HG02610 (cell line): ENCODE measurements around the gene MAML3.

Experiments
- ATAC-seq: cut with Tn5 transposase; IDR thresholded peaks from one replicate; pipeline ENCODE4 v1.9.1; 2021; ENCODE audit warnings: mild to moderate bottlenecking, moderate library complexity; ENCODE audit not compliant: unreplicated experiment

Gene MAML3

DNA sequence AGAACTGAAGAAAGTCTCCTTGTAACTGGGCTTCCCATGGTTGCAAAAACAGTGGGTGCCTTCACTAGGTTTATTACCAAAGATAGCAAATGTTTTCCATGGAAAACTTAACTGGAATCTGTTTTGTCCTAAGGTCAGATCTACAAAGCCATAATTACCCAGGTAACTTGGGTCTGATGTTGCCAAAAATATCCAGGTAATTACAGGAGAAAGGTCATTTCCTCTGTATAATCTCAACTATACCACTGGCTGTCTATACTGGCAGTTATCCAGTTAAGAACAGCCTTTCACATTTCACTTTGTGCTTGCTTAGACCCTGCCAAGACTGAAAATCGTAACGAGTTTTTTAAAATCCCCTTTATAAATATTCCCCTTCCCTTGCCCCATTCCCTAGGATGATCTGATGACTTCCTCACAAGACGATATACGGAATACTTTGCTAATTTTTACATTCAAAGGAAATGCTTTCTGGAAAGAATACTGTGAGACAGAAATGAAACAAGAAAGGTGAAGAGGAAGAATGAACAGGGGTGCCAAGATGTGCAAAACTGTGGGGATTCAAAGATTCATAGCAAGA lies 105.5 kb downstream of the MAML3 start:
- no peak for ATAC-seq

DNA sequence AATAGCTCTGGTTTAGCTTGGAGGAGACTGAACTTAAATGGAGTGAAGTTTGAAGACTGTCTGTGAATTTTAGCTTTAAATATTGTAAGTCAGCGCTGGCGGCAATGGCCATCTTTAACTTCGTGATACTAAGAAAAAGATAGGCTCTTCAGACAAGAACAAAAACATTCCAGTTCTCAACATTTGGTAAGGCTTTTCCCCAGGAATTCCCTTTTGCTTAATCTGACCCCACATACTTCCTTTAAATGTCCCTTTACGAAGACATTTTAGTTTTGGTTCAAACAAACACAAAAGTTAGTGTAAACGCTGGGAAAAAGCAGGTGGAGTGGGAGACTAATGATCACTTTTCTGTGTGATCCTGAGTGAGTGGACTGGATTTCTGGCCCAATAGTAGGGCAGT lies 106.2 kb downstream of the MAML3 start:
- no peak for ATAC-seq

DNA sequence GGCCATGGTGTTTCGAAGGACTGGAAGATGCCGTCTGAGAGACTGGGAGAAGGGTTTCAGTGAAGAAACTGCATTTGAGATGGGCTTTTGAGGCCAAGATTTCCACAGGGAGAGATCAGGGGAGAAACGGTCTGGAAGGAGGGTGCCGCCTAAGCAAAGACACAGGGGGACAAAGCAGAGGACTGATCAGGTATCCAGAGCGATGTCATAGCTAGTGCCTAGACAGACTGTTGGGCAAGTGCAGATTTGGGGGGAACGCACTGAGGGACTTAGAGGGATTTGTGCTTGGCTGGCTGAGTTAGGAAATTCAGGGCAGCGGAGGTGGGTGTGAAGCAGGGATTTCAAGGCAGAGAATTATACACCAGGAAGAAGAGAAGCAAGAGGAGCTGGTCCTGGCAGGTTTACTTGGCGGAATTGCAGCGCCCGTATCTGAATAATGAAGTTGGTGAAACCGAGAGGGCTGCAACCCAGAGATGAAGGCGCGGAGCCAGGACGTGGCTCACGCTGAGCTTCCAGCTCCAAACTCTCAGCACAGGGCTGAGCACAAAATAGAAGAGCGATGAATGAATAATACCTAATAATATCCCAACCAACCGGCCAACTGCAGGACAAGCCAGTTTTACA lies 106.9 kb downstream of the MAML3 start:
- no peak for ATAC-seq

DNA sequence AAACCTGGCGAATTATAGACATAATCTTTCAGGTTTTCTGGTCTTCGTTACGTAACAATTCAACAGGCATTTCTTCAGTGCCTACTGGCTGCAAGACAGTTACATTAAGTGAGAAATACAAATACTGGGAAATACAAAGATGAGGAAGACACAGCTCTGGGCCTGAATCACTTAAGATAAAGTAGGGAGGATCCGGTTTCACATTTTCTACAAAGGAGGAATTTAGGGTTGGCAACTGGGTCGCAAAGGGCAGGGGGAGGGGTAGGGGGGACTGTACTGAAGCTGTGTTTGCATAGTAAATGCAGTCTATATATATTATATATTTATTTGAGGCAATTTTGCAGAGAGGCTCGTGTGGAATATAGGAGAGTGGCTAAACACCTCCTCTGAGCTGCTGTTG lies 107.4 kb downstream of the MAML3 start:
- ATAC-seq, result no peak

DNA sequence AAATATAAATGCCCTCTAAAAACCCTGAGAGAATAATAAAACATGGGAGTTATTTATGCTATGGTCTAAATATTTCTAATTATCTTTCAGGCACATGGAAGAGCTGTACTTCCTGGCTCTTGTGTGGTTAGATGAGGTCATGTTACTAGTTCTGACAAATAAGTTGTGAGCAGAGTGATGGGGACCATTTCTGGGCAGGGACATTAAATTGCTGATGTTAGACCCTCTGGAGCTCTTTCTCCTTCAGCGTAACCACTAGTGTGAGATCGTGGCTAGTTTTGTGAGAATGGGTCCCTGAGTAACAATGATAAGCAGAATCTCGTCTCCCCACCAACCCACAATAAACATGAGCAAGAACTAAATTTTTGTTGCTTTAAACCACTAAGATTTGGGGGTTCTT lies 108.0 kb downstream of the MAML3 start:
- no peak for ATAC-seq

DNA sequence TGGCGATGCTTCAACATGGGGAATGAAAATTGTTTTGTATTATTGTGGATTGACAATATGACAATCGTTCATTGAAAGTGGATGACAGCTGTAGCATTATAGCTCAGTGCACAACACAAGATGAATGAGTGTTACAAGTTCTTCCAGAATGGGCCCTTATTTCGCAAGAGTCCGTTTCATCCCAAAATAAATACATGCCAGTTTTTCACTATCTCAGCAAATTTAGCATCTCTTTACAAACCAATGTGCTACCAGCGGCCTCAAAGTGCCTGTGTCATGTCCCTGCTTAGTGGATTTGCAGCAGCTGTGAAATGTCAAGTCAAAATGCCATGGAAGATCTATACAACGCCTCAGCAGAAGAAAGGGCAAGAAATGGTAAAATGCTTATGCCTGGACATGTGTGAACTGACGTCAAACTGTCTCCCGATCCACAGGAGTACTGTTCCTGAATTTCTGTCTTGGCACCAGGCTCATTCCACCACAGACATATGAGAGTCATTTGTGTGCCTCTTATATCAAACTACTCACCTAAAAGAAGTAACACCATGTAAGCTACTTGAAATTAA lies 109.6 kb downstream of the MAML3 start:
- ATAC-seq, result no peak

DNA sequence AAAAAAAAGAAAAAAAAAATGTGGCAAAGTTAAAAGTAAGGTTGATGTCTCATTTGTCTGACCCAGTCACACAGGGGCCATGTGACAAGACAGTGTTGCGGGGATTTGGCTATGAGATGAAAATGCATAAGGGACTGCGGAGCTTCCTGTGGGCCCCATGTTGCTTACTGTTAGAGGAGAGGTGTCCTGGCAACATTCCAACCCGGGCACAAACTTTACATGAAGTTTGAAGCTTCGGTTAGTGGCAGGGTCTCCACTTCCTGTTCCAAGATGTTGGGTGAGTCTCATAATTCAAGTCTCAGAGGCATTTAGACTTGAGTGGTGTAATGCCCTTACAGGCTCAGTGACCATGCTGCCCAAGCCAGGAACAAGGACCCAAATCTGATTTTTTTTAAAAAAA lies 111.3 kb downstream of the MAML3 start:
- no peak for ATAC-seq

DNA sequence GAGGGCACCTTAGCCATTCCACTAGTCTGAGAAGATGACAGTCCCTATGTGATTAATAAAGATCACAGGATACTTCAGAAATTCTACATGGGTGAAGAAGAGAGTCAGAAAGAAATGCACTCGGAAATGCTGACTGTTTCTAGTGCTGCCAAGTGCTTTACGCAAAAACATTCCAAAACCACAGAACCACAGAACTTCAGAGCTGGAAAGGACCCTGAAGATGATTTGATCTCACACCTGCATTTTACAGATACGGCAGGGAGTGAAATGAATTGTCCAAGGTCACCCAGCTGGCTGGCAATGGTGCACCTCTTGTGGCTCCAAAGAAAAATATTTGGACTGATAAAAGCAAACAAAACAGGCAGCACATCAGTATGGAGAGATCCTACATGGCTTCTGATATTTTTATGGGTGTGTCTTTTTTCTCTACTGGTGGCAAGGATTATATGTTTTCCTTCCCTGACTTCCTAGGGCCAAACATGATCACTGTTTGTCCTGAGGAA lies 115.9 kb downstream of the MAML3 start:
- no peak for ATAC-seq

DNA sequence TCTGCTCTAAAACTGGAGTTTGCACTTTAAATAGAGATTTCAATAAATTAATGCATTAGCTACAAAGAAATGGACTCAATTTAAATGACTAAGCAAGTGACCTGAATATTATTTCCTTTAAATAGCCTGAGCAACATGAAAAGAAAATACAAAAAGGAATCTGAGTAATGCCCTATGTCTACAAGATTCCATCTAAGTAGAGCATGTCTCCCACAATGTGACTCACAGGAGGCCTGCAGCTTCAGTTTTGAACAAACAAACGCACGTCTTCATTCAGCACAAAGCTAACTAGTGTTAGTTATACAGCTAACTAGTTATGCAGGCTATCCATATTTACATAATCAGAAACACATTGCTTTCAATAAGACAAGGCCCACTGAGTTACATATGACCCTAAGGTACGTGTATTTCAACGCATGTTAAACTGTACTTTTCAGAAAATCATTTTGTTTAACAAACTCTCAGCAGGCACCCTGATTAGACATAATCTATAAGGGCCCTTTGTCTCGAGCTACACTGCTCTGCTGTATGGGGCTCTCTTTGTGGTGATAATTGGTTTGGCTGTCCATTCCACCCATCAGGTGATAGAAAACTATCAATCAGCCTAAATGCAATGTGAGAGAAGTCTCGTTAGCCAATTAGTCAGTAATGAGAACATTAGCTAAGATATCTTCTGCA lies 116.5 kb downstream of the MAML3 start:
- no peak for ATAC-seq

DNA sequence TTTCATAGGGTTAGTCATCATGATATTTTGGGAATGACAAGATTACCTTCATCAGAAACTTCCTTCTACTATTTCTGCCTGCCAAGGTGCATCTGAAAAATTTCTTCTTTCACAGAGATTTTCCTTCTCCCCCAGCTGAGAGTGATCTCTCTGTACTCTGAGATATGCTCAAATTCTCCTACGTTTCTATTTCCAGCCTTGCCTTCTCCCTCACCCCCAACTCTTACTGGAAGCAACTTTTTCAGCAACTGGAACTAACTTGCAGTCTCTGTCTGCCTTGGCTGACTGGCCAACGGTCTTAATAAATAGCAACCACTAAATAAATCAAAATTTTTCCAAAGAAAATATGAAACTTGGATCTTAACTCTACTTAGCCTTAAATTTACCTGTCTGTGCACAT lies 122.3 kb downstream of the MAML3 start:
- ATAC-seq, result no peak

DNA sequence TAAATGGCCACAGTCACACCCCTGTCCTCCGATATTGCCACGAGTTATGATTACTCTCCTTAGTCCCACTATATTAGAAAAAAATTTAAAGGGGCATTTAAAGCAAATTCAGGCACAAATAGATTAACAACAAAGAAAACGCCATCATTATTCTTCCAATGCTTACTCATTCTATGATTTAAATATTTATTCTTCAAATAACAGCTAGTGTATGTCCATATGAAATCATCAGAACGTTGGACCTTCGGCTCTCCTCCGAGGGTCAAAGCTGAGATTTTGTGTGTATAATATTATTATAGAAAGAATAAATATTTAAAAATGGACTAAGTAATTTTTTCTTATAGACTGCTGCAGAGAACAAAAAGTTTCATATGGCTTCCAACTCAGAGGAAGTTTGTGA lies 122.9 kb downstream of the MAML3 start:
- ATAC-seq, result no peak

DNA sequence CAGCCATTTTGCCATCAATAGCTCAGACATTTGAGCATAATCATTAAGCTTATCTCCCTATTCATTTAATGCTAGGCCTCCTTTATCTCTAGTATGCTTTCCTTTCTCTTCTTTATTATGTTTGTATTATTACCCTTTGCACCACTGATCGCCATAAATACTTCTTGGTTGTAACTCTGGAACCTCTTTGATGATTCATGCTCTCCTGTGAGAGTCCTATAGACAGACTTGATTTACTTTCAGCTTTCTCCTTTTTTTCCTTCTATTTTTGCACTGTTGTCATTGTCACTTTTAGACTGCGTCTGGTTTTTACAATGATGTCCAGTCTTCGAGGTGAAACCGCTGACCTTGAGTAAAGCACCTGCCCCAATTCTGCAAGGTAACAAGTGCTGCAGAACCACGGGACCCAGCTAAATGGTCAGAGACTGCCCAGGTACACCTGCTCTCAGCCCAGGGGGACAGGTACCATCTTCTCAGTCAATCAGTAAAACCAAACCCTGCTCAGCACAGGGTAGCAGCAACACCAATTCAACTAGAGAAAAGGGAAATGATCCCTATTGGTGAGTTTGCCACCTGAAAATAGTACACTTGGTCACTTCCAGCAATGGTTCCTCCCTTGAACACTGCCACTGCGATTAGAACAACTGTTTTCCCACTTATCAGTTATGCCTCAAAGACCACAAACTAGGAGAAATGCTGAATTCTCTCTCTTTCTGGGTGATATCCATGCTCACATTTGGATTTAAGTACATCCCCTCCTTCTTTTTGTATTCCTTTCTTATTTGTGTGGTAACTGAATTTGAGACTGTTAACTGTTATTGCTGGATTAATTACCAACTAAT lies 125.1 kb downstream of the MAML3 start:
- ATAC-seq, result no peak

DNA sequence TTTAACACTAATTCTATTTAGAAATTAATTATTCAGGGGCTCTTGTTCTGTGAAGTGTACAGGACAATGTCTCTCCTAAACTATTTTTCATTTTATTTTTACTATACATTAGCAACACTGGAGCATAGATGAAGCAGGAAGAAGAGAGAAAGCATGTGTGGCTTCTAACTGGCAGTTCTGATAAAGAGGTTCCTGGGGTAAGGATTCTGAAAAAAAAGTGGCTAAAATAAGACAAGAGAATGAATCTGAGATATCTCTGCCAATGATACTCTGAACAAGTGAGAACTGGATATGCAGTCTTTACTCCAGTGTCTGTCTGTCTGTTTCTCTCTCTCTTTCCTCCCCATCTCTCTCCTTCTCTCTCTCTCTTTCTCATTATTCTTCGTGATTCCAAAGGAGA lies 125.9 kb downstream of the MAML3 start:
- ATAC-seq, result no peak

DNA sequence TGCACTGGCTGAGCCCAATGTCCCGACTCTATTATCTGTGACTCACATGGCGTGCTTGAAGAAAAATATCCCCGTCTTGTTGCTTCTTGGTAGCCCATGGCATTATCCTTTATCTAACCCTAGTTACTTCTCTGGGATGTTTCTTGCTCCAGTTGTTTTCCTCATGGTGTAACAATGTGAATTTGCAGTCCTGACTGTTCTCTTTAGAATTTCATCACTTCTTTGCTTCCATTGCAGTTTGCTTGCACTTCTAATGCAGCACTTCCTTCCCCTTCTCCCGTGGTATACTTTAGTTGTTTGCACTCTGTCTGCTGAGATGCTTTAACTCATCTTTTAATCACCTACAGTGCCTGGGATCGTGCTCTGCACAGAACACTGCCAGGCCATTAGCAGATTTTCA lies 126.9 kb downstream of the MAML3 start:
- no peak for ATAC-seq

DNA sequence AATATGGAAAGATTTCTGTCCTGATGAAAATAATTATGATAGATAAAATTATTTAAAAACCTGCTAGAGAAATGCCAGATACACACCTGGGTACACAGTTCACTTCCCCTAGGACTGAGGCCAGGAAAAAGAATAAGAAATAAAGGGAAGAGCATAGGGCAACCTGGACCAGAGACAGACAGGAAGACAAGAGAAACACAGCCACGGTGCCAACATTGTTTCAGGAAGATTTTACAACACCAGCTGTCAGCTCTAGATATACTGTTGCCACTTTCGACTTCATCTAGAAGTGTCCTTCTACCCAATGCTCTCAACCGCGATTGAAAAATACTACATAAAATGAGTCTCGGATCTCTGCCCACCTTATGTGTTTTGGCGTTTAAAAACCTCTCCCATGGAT lies 128.5 kb downstream of the MAML3 start:
- ATAC-seq, result no peak

DNA sequence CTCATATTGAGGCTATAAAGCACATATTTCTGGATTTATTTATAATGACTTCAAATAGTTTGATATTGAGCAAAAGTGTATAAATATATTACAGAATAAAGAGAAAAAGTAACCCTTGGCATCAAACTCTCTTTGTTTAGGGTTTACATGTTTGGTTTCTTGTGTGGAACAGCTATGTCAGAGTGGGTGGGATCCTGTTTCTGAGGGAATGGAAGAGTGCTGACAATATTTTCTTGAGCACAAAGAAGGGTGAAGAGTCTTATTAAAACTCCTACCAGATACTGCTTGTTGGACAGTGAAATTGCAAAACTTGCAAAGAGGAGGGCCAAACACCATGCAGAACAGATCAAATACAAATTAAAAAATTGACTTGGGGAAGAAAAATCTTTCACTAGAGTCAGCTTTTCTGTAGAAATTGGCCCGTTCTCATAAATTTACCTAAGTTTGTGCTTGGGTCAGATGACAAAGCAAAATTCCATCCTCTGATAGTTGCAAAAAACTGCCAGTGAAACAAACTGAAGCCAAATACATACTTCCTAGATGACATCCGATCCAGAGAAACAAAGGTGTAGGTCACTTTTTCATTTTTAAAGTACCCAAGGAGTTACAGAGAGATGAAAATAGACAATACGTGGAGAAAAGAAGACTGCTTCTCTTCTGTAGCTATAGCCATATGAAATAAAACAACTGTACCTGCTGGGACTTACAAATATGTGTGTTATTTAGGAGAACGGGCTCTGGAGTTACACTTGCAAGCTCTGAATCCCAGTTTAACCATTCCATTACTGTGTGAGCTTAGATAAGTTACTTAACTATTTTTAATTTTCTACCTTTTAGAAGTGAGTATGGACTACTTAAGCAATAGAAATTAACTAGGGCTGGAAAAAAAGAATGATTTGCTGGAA lies 133.3 kb downstream of the MAML3 start:
- no peak for ATAC-seq

DNA sequence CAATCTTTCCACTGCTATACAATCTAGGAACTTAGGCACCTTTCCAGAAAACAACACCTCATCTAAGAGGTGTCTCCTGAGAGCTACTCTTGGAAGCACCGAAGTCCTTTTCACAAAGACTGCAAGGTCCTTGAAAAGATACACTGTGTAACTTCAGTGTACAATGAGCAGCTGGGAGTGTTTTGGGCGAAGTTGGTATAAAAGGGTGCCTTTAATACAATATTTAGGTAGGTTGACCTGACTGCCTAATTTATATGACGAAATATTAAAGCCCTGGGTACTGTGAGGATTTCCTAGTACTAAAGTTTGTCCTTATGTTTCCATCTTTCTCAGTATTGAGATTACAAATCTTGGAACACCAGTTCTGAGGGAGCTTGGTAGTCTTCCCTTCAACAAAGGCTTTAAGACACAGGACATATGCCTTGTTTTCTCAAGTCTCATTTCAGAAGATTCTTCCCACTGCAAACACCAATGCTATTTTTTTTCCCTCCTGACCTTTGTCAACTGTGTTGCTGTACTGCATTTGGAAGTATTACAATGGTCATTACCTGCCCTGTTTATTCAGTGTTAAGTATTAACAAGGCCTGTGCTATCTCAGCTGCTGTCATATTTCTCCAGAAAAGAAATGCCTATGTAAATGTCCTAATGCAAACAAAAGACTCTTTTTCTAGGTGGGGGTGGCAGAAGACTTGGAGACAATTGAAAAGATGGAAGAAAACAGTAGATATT lies 134.2 kb downstream of the MAML3 start:
- ATAC-seq, result no peak

DNA sequence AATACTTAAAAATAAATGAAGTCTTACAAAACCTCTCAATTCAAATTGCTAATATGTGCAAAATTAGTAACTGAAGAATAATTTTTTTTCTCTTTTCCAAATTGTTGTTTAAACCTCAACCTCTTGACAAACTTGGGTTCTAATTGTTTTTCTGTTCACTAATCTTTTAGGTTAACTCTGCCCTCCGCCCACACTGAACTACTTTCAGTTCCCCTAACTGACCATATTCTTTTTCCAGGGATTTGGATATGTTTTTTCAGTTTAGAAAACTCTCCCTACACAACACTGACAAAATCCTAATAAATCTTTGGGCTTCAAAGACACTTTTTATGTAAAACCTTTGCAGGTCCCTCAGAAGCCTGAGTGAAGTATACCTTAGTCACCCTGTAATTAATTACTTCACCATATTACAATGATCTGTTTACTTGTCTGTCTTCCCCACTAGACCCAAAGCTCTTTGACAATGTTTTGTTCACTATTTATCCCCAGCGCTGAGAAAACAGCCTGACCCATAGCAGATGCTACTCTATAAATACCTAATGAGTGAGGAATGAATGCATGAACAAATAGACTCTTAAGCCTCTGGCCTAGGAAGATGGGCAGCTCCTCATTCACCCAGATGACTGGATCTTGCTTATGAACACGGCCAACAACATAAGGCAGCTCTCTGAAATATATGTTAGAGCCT lies 134.9 kb downstream of the MAML3 start:
- ATAC-seq, result no peak

DNA sequence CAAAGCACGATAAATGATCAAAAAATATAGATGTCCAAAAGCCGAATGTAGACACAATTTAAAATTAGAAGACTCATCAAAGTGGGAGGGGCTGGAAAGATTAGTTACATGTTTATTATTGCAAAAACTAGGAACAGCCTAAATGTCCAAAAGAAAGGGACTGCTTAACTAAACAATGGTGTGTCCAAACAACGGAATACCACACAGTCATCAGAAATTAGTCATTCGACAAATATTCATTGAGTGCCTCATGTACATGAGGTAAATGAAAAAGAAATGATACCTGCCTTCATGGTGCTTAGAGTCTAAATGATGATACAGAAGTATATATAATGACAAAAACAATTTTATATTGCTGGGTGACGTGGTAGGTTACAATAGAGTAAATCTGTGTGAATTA lies 139.7 kb downstream of the MAML3 start:
- no peak for ATAC-seq
